Thyroid gland (tissue), 4 donors: Measurements from ENCODE around the gene TMEM198. TPM values are rescaled to one million over a fixed set of nuclear protein-coding genes. Genes with fewer than 3 reads are reported as not detected.

Experiments
- DNase-seq, 2 donors: peaks; one replicate each; pipeline ENCODE4 v3.0.0-alpha.2; 2019
- H3K27ac ChIP-seq, 3 donors: fragments of 200-600 bp; sonication (generic); 1 replicate in 2 of 3; 2 replicates in 1 of 3; pipeline ENCODE4 v1.5.1; 2016 to 2019; ENCODE audit warnings: mild to moderate bottlenecking in 1 of 3, moderate library complexity in 1 of 3
- H3K27me3 ChIP-seq: fragments of 200-600 bp; sonication (generic); one replicate; pipeline ENCODE4 v1.5.1; 2019
- H3K36me3 ChIP-seq, 2 donors: fragments of 200-600 bp; sonication (generic); one replicate each; pipeline ENCODE4 v1.5.1; 2016 to 2019
- H3K4me1 ChIP-seq, 2 donors: fragments of 200-600 bp; sonication (generic); one replicate each; pipeline ENCODE4 v1.5.1; 2017 to 2019
- H3K4me3 ChIP-seq, 3 donors: fragments of 200-600 bp; sonication (generic); replicated peaks in 1 of 3; 1 replicate in 2 of 3; 2 replicates in 1 of 3; pipeline ENCODE4 v1.5.1; 2016; ENCODE audit warnings: mild to moderate bottlenecking in 1 of 3
- H3K9me3 ChIP-seq: fragments of 200-600 bp; sonication (generic); one replicate; pipeline ENCODE4 v1.5.1; 2017
- CTCF ChIP-seq, 6 experiments: fragments of 200-600 bp in 3 of 6; fragments of 450-650 bp in 3 of 6; sonication (generic) in 3 of 6; IDR thresholded peaks; one replicate each; pipeline ENCODE4 v1.5.1; 2016 to 2019; ENCODE audit warnings: antibody characterized with exemption in 6 of 6, mild to moderate bottlenecking in 2 of 6, inconsistent platforms in 1 of 6, moderate library complexity in 1 of 6
- POLR2A ChIP-seq, 2 donors: fragments of 450-650 bp; IDR thresholded peaks; one replicate each; pipeline ENCODE4 v1.6.1; 2017; ENCODE audit warnings: antibody characterized with exemption in 2 of 2, mild to moderate bottlenecking in 2 of 2, moderate library complexity in 1 of 2
- WGBS, 2 donors: methylation state at CpG; one replicate each; pipeline ENCODE4 v1.1.5; 2017; 5-methylcytosine and 5-hydroxymethylcytosine counted together
- intact Hi-C: fragments of 100-400 bp; cut with DNase I; formaldehyde crosslinking; loops from one replicate; pipeline ENCODE4 v1.15.1; 2023
- microRNA-seq: library from miRNA; unstranded; fragments of <30 nt; microRNA quantifications from one replicate; pipeline ENCODE4, GENCODE V29; 2016
- small RNA-seq: library from RNA; depleted of rRNA; stranded (forward); fragments of <200 nt; gene quantifications from one replicate; pipeline ENCODE3, GENCODE V24; 2016
- total RNA-seq, 4 donors: library from RNA; depleted of rRNA; stranded (reverse); fragments of >200 nt; gene quantifications; one replicate each; pipeline ENCODE4 v1.2.3, GENCODE V29; 2016

TMEM198 gene
- total RNA-seq, 4 donors from 2014 or later: 4.6 to 10.9 (median 5.4) TPM

- Histone ChIP-seq H3K27me3 (no peaks in the 10 kb centered on the region), H3K9me3 (no peaks in the 10 kb centered on the region), H3K4me3 (no peak overlapping the region), H3K36me3 (no peaks in the 10 kb centered on the region), H3K27ac (no peak overlapping the region), H3K4me1 (peaks cover 0 to 13% of the 10 kb centered on the region in 2 donors)
- 34 to 41% methylated on average over 3 of the region's 3 CpGs for WGBS, 2 donors
- TF ChIP-seq POLR2A (IDR thresholded peaks at IDR 0.05): no peak
- TF ChIP-seq CTCF (IDR thresholded peaks at IDR 0.05): no peak
- intact Hi-C loops: no loop called here
- no peak for DNase-seq
Observed at GRCh38 chr2:219595256-219595655, 51.4 kb downstream of the TMEM198 start.

GRCh38 chr2:219596954-219597551, 53.2 kb downstream of the TMEM198 start:
- intact Hi-C loops: no loop called here
- WGBS, 2 donors: 10 to 12% methylated on average over 19 of the region's 19 CpGs
- no peaks in the 10 kb centered on the region for H3K27me3 ChIP-seq
- H3K27ac ChIP-seq: peak overlapping the region; percentile 79 to 91 (median 89)
- TF ChIP-seq CTCF (IDR thresholded peaks at IDR 0.05) (no peak), POLR2A (IDR thresholded peaks at IDR 0.05) (no peak)
- peaks cover 0 to 13% of the 10 kb centered on the region in 2 donors for H3K4me1 ChIP-seq
- H3K9me3 ChIP-seq: no peaks in the 10 kb centered on the region
- peaks cover 0 to 8% of the 10 kb centered on the region in 2 donors for H3K36me3 ChIP-seq
- H3K4me3 ChIP-seq: peak overlapping the region; percentile 35 to 77 (median 54)
- DNase-seq: no peak

GRCh38 chr2:219597552-219598307, 53.9 kb downstream of the TMEM198 start, which contains the start of gene STK11IP:
Gene STK11IP (plus strand): TSS chr2:219597857. CDS start chr2:219598120, 263 bp downstream.
- 0 to 1% methylated on average over 45 to 48 of the region's 57 CpGs for WGBS, 2 donors
- TF ChIP-seq CTCF (IDR thresholded peaks at IDR 0.05) (peak in 1 of 6 experiments; percentile 6), POLR2A (IDR thresholded peaks at IDR 0.05) (peak; percentile 48 to 94)
- peak; percentile 98 to 99 for DNase-seq
- Histone ChIP-seq H3K27me3 (no peaks in the 10 kb centered on the region), H3K4me3 (peak within 1 kb of the TSS; percentile 35 to 77 (median 54)), H3K4me1 (peaks cover 0 to 13% of the 10 kb centered on the region in 2 donors), H3K36me3 (peaks cover 6 to 12% of the 10 kb centered on the region in 2 donors), H3K27ac (peak within 1 kb of the TSS; percentile 79 to 91 (median 89)), H3K9me3 (no peaks in the 10 kb centered on the region)
- intact Hi-C loops: loop anchor here (2.0 kb wide), 1 partner anchor 49 kb away; no protein-coding TSS in a partner anchor

- Histone ChIP-seq H3K4me3 (peak overlapping the region; percentile 35 to 77 (median 54)), H3K36me3 (peaks cover 6 to 17% of the 10 kb centered on the region in 2 donors), H3K27me3 (no peaks in the 10 kb centered on the region), H3K4me1 (peaks cover 0 to 13% of the 10 kb centered on the region in 2 donors), H3K27ac (peak overlapping the region; percentile 79 to 91 (median 89)), H3K9me3 (no peaks in the 10 kb centered on the region)
- TF ChIP-seq CTCF (IDR thresholded peaks at IDR 0.05) (no peak), POLR2A (IDR thresholded peaks at IDR 0.05) (no peak)
- WGBS, 2 donors: 26 to 29% methylated on average over 9 of the region's 9 CpGs
- DNase-seq: peak in 1 of 2 donors; percentile 23
- intact Hi-C loops: loop anchor here (2.0 kb wide), 1 partner anchor 50 kb away; no protein-coding TSS in a partner anchor
Observed at GRCh38 chr2:219598308-219599078, 54.7 kb downstream of the TMEM198 start.

Small RNAs within 50 kb of the gene (microRNA-seq; reads per million reads assigned to microRNA genes)
- not detected for gene MIR3132

Small RNAs within 50 kb of the gene (small RNA-seq; reads per million reads assigned to genes)
- gene MIR3132 (not detected), gene RN7SKP213 (not detected)

Other genes with a start within 250 kb of the TMEM198 start
- 1 to 10 TPM in 3 of 4 donors, not detected in 1; 1.9 to 4.6 (median 4.4) TPM for gene PTPRN, start 234.6 kb upstream of the TMEM198 start, total RNA-seq
- gene RESP18, start 211.3 kb upstream of the TMEM198 start, total RNA-seq: not detected
- gene DNPEP, start 156.1 kb upstream of the TMEM198 start, total RNA-seq: 10 to 100 TPM; 35.9 to 49.5 (median 41.6) TPM
- gene DES, start 125.7 kb upstream of the TMEM198 start, total RNA-seq: 10 to 100 TPM; 26.7 to 54.4 (median 28.7) TPM
- gene SPEG, start 109.2 kb upstream of the TMEM198 start, total RNA-seq: 1 to 10 TPM; 1.9 to 3.5 (median 3.3) TPM
- 10 to 100 TPM; 26.5 to 50.6 (median 42.6) TPM for gene GMPPA, start 45.1 kb upstream of the TMEM198 start, total RNA-seq
- not detected for gene ASIC4, start 29.5 kb upstream of the TMEM198 start, total RNA-seq
- gene CHPF, start 219 bp upstream of the TMEM198 start, total RNA-seq: 100 to 1,000 TPM in 3 of 4 donors, 10 to 100 TPM in 1; 57.2 to 194 (median 141) TPM
- 100 to 1,000 TPM; 142 to 200 (median 170) TPM for gene OBSL1, start 27.5 kb downstream of the TMEM198 start, total RNA-seq
- gene INHA, start 28.3 kb downstream of the TMEM198 start, total RNA-seq: 1 to 10 TPM in 1 of 4 donors, under 1 TPM in 2, not detected in 1; 0.50 to 1.1 (median 0.81) TPM
- 10 to 100 TPM; 14.6 to 25.0 (median 19.7) TPM for gene STK11IP, start 53.8 kb downstream of the TMEM198 start, total RNA-seq
- gene SLC4A3, start 83.6 kb downstream of the TMEM198 start, total RNA-seq: 1 to 10 TPM; 1.2 to 3.2 (median 2.8) TPM